ENCODE measurements around the gene CCNG1. TPM values are rescaled to one million over a fixed set of nuclear protein-coding genes. Genes with fewer than 3 reads are reported as not detected.
"Not testable (repeated sequence)": the region's sequence is repeated elsewhere in the genome, so short reads cannot be mapped to it uniquely, and the experiment has no call there.

CCNG1 gene
- total RNA-seq, 2 donors from 2014 or later = 83.0 to 83.7 TPM

- no peak for TF ChIP-seq CTCF (IDR thresholded peaks at IDR 0.05)
- H3K36me3 ChIP-seq = no peaks in the 10 kb centered on the region
- H3K4me1 ChIP-seq (ENCODE audit: control insufficient read depth in 1 of 2, low read depth in 2 of 2) = no peaks in the 10 kb centered on the region
- H3K27ac ChIP-seq = no peak overlapping the region
- no peaks in the 10 kb centered on the region for H3K27me3 ChIP-seq (replicated peaks; ENCODE audit: insufficient read depth)
- no peaks in the 10 kb centered on the region for H3K9me3 ChIP-seq
- ATAC-seq (ENCODE audit: insufficient number of reproducible peaks, low FRiP score, low read depth) (no peak), DNase-seq (ENCODE audit: low spot score) (no peak)
- no peak overlapping the region for H3K4me3 ChIP-seq
These were observed 28.0 kb upstream of the CCNG1 start for GRCh38 chr5:163409384-163409783.

GRCh38 chr5:163410505-163410904 is 26.9 kb upstream of the CCNG1 start:
- DNase-seq (ENCODE audit: low spot score) (no peak), ATAC-seq (ENCODE audit: insufficient number of reproducible peaks, low FRiP score, low read depth) (no peak)
- Histone ChIP-seq H3K36me3 (no peaks in the 10 kb centered on the region), H3K9me3 (no peaks in the 10 kb centered on the region), H3K4me3 (no peak overlapping the region), H3K27ac (no peak overlapping the region), H3K27me3 (replicated peaks; ENCODE audit: insufficient read depth) (no peaks in the 10 kb centered on the region), H3K4me1 (ENCODE audit: control insufficient read depth in 1 of 2, low read depth in 2 of 2) (no peaks in the 10 kb centered on the region)
- TF ChIP-seq CTCF (IDR thresholded peaks at IDR 0.05) = no peak

GRCh38 chr5:163415673-163416072 is 21.7 kb upstream of the CCNG1 start:
- not testable (repeated sequence) for H3K9me3 ChIP-seq; H3K27me3 ChIP-seq (replicated peaks; ENCODE audit: insufficient read depth); DNase-seq (ENCODE audit: low spot score); H3K27ac ChIP-seq; ATAC-seq (ENCODE audit: insufficient number of reproducible peaks, low FRiP score, low read depth); H3K4me1 ChIP-seq (ENCODE audit: control insufficient read depth in 1 of 2, low read depth in 2 of 2); H3K36me3 ChIP-seq; H3K4me3 ChIP-seq

- no peak overlapping the region for H3K27ac ChIP-seq
- ATAC-seq (ENCODE audit: insufficient number of reproducible peaks, low FRiP score, low read depth) (no peak), DNase-seq (ENCODE audit: low spot score) (no peak)
- no peak for TF ChIP-seq CTCF (IDR thresholded peaks at IDR 0.05)
- no peaks in the 10 kb centered on the region for H3K4me1 ChIP-seq (ENCODE audit: control insufficient read depth in 1 of 2, low read depth in 2 of 2)
- H3K4me3 ChIP-seq = no peak overlapping the region
- H3K9me3 ChIP-seq = no peaks in the 10 kb centered on the region
- H3K36me3 ChIP-seq = no peaks in the 10 kb centered on the region
- no peaks in the 10 kb centered on the region for H3K27me3 ChIP-seq (replicated peaks; ENCODE audit: insufficient read depth)
These were observed 12.6 kb upstream of the CCNG1 start for GRCh38 chr5:163424836-163425235.

- not testable (repeated sequence) for ATAC-seq (ENCODE audit: insufficient number of reproducible peaks, low FRiP score, low read depth); H3K27me3 ChIP-seq (replicated peaks; ENCODE audit: insufficient read depth); H3K4me3 ChIP-seq; H3K36me3 ChIP-seq; H3K4me1 ChIP-seq (ENCODE audit: control insufficient read depth in 1 of 2, low read depth in 2 of 2); H3K27ac ChIP-seq; DNase-seq (ENCODE audit: low spot score); H3K9me3 ChIP-seq
These were observed 11.3 kb upstream of the CCNG1 start for GRCh38 chr5:163426128-163426527.

- H3K4me3 ChIP-seq = no peak overlapping the region
- no peaks in the 10 kb centered on the region for H3K27me3 ChIP-seq (replicated peaks; ENCODE audit: insufficient read depth)
- no peak for TF ChIP-seq CTCF (IDR thresholded peaks at IDR 0.05)
- H3K9me3 ChIP-seq = no peaks in the 10 kb centered on the region
- no peak for DNase-seq (ENCODE audit: low spot score)
- H3K27ac ChIP-seq = no peak overlapping the region
- no peaks in the 10 kb centered on the region for H3K36me3 ChIP-seq
- peaks cover 0 to 4% of the 10 kb centered on the region in 2 donors for H3K4me1 ChIP-seq (ENCODE audit: control insufficient read depth in 1 of 2, low read depth in 2 of 2)
- no peak for ATAC-seq (ENCODE audit: insufficient number of reproducible peaks, low FRiP score, low read depth)
These were observed 4.9 kb upstream of the CCNG1 start for GRCh38 chr5:163432544-163432943.
